ENCODE measurements around the gene DOCK11. TPM values are rescaled to one million over a fixed set of nuclear protein-coding genes. Genes with fewer than 3 reads are reported as not detected.
A peak's percentile ranks its signal among the peaks of the same experiment; 100 is the strongest.
"Not testable (repeated sequence)": the region's sequence is repeated elsewhere in the genome, so short reads cannot be mapped to it uniquely, and the experiment has no call there.

Gene DOCK11
- 0.13 and 0.23 TPM in 2 replicates for total RNA-seq (2014; rRNA removed; shearing (Covaris generic))

- peak; percentile 18 for DNase-seq (ENCODE audit: low spot score)
These were observed at the start of gene DOCK11 for GRCh38 chrX:118495061-118495921. Gene DOCK11, plus strand, starts transcription at chrX:118495815. Its CDS starts 157 bp downstream, at chrX:118495972.

- no peak for DNase-seq (ENCODE audit: low spot score)
These were observed 47.3 kb upstream of the DOCK11 start for GRCh38 chrX:118448273-118448783.

- no peak for DNase-seq (ENCODE audit: low spot score)
These were observed 40.6 kb upstream of the DOCK11 start for GRCh38 chrX:118455013-118455412.

- peak; percentile 29 for DNase-seq (ENCODE audit: low spot score)
These were observed 36.1 kb upstream of the DOCK11 start for GRCh38 chrX:118459494-118459893.

- no peak for DNase-seq (ENCODE audit: low spot score)
These were observed 31.1 kb upstream of the DOCK11 start for GRCh38 chrX:118464501-118464900.

- no peak for DNase-seq (ENCODE audit: low spot score)
These were observed 27.5 kb upstream of the DOCK11 start for GRCh38 chrX:118468122-118468521.

GRCh38 chrX:118470721-118471347 is 24.8 kb upstream of the DOCK11 start:
- not testable (repeated sequence) for DNase-seq (ENCODE audit: low spot score)

GRCh38 chrX:118474586-118474985 is 21.0 kb upstream of the DOCK11 start:
- DNase-seq (ENCODE audit: low spot score): no peak

GRCh38 chrX:118475903-118476302 is 19.7 kb upstream of the DOCK11 start:
- DNase-seq (ENCODE audit: low spot score): no peak

- no peak for DNase-seq (ENCODE audit: low spot score)
These were observed 15.4 kb upstream of the DOCK11 start for GRCh38 chrX:118480172-118480571.

- DNase-seq (ENCODE audit: low spot score): not testable (repeated sequence)
These were observed 13.2 kb upstream of the DOCK11 start for GRCh38 chrX:118482384-118482783.

- DNase-seq (ENCODE audit: low spot score): no peak
These were observed 11.3 kb upstream of the DOCK11 start for GRCh38 chrX:118484216-118484903.

GRCh38 chrX:118486693-118487092 is 8.9 kb upstream of the DOCK11 start:
- not testable (repeated sequence) for DNase-seq (ENCODE audit: low spot score)

GRCh38 chrX:118493016-118493415 is 2.6 kb upstream of the DOCK11 start:
- DNase-seq (ENCODE audit: low spot score): no peak

- DNase-seq (ENCODE audit: low spot score): no peak
These were observed 1.8 kb upstream of the DOCK11 start for GRCh38 chrX:118493653-118494297.

GRCh38 chrX:118495958-118496762 is 545 bp downstream of the DOCK11 start:
- DNase-seq (ENCODE audit: low spot score): no peak

GRCh38 chrX:118496763-118497079 is 1.1 kb downstream of the DOCK11 start:
- DNase-seq (ENCODE audit: low spot score): peak; percentile 4

GRCh38 chrX:118497180-118497818 is 1.7 kb downstream of the DOCK11 start:
- DNase-seq (ENCODE audit: low spot score): no peak

GRCh38 chrX:118498351-118498750 is 2.7 kb downstream of the DOCK11 start:
- no peak for DNase-seq (ENCODE audit: low spot score)

GRCh38 chrX:118498755-118499154 is 3.1 kb downstream of the DOCK11 start:
- no peak for DNase-seq (ENCODE audit: low spot score)

All from HT-29 (cell line).